Measurements from ENCODE around the gene ACTR1B.
"Not testable (repeated sequence)": the region's sequence is repeated elsewhere in the genome, so short reads cannot be mapped to it uniquely, and the experiment has no call there.

The ACTR1B gene

GRCh38 chr2:97663962-97664635, at the start of gene ACTR1B:
ACTR1B (minus strand) TSS chr2:97664044; CDS start chr2:97663890, 154 bp downstream.
- peak; percentile 95 for FAIRE-seq

GRCh38 chr2:97712693-97713295, 49.0 kb upstream of the ACTR1B start:
- FAIRE-seq: no peak

- not testable (repeated sequence) for FAIRE-seq
Observed at GRCh38 chr2:97712175-97712574, 48.3 kb upstream of the ACTR1B start.

GRCh38 chr2:97711394-97711711, 47.5 kb upstream of the ACTR1B start:
- no peak for FAIRE-seq

GRCh38 chr2:97708608-97709007, 44.8 kb upstream of the ACTR1B start:
- no peak for FAIRE-seq

- no peak for FAIRE-seq
Observed at GRCh38 chr2:97708048-97708380, 44.2 kb upstream of the ACTR1B start.

GRCh38 chr2:97707362-97708047, 43.7 kb upstream of the ACTR1B start:
- no peak for FAIRE-seq

- no peak for FAIRE-seq
Observed at GRCh38 chr2:97706708-97707345, 43.0 kb upstream of the ACTR1B start.

- no peak for FAIRE-seq
Observed at GRCh38 chr2:97706112-97706511, 42.3 kb upstream of the ACTR1B start.

GRCh38 chr2:97704989-97705388, 41.1 kb upstream of the ACTR1B start:
- FAIRE-seq: no peak

- no peak for FAIRE-seq
Observed at GRCh38 chr2:97703741-97704140, 39.9 kb upstream of the ACTR1B start.

- no peak for FAIRE-seq
Observed at GRCh38 chr2:97702731-97703470, 39.1 kb upstream of the ACTR1B start.

- no peak for FAIRE-seq
Observed at GRCh38 chr2:97701851-97702465, 38.1 kb upstream of the ACTR1B start.

- no peak for FAIRE-seq
Observed at GRCh38 chr2:97701186-97701585, 37.3 kb upstream of the ACTR1B start.

GRCh38 chr2:97699765-97700444, 36.1 kb upstream of the ACTR1B start:
- no peak for FAIRE-seq

GRCh38 chr2:97698530-97698929, 34.7 kb upstream of the ACTR1B start:
- no peak for FAIRE-seq

GRCh38 chr2:97697252-97698235, 33.7 kb upstream of the ACTR1B start:
- FAIRE-seq: peak; percentile 94

GRCh38 chr2:97695744-97696143, 31.9 kb upstream of the ACTR1B start:
- FAIRE-seq: no peak

GRCh38 chr2:97693476-97693875, 29.6 kb upstream of the ACTR1B start:
- no peak for FAIRE-seq

- FAIRE-seq: no peak
Observed at GRCh38 chr2:97691166-97691565, 27.3 kb upstream of the ACTR1B start.
